Measurements from ENCODE around the gene CDH2.
A peak's percentile ranks its signal among the peaks of the same experiment; 100 is the strongest.

The CDH2 gene

GRCh38 chr18:28176948-28177827, at the start of gene CDH2:
CDH2 (minus strand) TSS chr18:28177130; CDS start chr18:28177022, 108 bp downstream.
- TF ChIP-seq CTCF (conservative IDR thresholded peaks at IDR 0.05; ENCODE audit: low read length): no peak; the same call in 1 of the 2 replicates
- DNase-seq (ENCODE audit: low read depth): peak; percentile 86
- peak within 1 kb of the TSS; percentile 82 for H3K4me3 ChIP-seq (ENCODE audit: low read length)

GRCh38 chr18:28212060-28212459, 35.1 kb upstream of the CDH2 start:
- DNase-seq (ENCODE audit: low read depth): no peak
- H3K4me3 ChIP-seq (ENCODE audit: low read length): no peak overlapping the region
- TF ChIP-seq CTCF (conservative IDR thresholded peaks at IDR 0.05; ENCODE audit: low read length): no peak

GRCh38 chr18:28208712-28209265, 31.9 kb upstream of the CDH2 start:
- TF ChIP-seq CTCF (conservative IDR thresholded peaks at IDR 0.05; ENCODE audit: low read length): no peak
- H3K4me3 ChIP-seq (ENCODE audit: low read length): no peak overlapping the region
- no peak for DNase-seq (ENCODE audit: low read depth)

- no peak for DNase-seq (ENCODE audit: low read depth)
- no peak for TF ChIP-seq CTCF (conservative IDR thresholded peaks at IDR 0.05; ENCODE audit: low read length)
- H3K4me3 ChIP-seq (ENCODE audit: low read length): no peak overlapping the region
Observed at GRCh38 chr18:28208268-28208667, 31.3 kb upstream of the CDH2 start.

- no peak overlapping the region for H3K4me3 ChIP-seq (ENCODE audit: low read length)
- DNase-seq (ENCODE audit: low read depth): peak; percentile 90
- TF ChIP-seq CTCF (conservative IDR thresholded peaks at IDR 0.05; ENCODE audit: low read length): no peak
Observed at GRCh38 chr18:28204154-28204553, 27.2 kb upstream of the CDH2 start.

- TF ChIP-seq CTCF (conservative IDR thresholded peaks at IDR 0.05; ENCODE audit: low read length): no peak
- DNase-seq (ENCODE audit: low read depth): no peak
- H3K4me3 ChIP-seq (ENCODE audit: low read length): no peak overlapping the region
Observed at GRCh38 chr18:28201056-28201455, 24.1 kb upstream of the CDH2 start.

GRCh38 chr18:28198620-28199019, 21.7 kb upstream of the CDH2 start:
- DNase-seq (ENCODE audit: low read depth): no peak
- no peak for TF ChIP-seq CTCF (conservative IDR thresholded peaks at IDR 0.05; ENCODE audit: low read length)

More at GRCh38 chr18:28198620-28199019, 21.7 kb upstream of the CDH2 start:
- H3K4me3 ChIP-seq (ENCODE audit: low read length): no peak overlapping the region
